Lung microvascular endothelial cell (primary cell): Measurements from ENCODE around the gene MED27. TPM values are rescaled to one million over a fixed set of nuclear protein-coding genes. Genes with fewer than 3 reads are reported as not detected.

ENCODE experiments used
- DNase-seq, 2 donors: peaks; one replicate each; pipeline versions ENCODE4 v3.0.0 to v3.0.0-alpha.2; 2010; ENCODE audit warnings: low read depth in 2 of 2
- total RNA-seq: library from RNA; depleted of rRNA; stranded (reverse); fragments of >200 nt; gene quantifications from 2 replicates; pipeline ENCODE4 v1.2.1, GENCODE V29; 2014

MED27 gene
- total RNA-seq, 1 donor from 2014 or later, result 10.7 TPM

DNA sequence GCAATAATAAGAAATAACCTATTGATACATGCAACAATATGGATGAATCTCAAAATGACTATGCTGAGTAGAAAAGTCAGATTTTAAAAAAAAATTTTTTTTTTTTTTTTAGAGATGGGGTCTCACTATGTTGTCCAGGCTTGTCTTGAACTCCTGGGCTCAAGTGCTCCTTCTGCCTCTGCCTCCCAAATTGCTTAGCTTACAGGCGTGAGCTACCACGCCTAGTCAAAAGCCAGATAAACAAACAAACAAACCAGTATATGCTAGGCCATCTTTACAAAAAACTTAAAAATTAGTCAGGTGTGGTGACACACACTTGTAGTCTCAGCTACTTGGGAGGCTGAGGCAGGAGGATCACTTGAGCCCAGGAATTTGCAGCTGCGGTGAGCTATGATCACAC, 79.0 kb downstream of the MED27 start:
- DNase-seq, result no peak

DNA sequence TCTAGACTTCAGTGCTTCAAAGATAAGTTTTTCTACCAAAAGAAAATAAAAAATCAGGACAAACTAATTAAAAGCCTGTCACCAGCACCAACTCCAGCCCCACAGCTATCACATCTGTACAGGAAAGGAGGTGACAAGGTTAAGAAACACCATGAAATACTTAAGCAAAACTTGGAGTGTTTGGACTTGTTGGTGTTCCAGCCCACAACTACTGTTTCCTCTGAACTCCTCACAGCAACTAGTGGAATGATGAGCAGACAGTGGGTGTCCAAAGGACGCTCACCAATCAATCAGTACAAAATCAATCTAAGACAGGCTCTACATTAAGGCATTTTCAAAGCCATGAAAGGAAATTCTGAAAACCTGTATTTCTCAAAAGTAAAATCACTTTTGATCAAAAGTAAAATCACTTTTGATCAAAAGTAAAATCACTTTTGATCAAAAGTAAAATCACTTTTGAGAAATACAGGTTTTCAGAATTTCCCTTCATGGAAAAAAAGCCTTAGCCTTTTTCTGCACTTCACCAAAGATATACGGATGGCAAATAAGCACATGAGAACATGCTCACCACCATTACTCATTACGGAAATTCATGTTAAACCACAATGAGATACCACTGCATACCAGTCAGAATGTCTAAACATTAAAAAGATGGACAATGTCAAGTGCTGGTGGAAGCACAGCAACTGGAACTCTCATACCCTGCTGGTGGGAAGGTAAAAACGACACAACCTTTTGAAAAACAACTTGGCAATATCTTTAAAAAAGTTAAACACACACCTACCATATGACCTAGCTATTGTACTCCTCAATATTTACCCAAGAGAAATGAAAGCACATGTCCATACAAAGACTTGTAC, 79.7 kb downstream of the MED27 start:
- peak in 1 of 2 donors; percentile 81 for DNase-seq

DNA sequence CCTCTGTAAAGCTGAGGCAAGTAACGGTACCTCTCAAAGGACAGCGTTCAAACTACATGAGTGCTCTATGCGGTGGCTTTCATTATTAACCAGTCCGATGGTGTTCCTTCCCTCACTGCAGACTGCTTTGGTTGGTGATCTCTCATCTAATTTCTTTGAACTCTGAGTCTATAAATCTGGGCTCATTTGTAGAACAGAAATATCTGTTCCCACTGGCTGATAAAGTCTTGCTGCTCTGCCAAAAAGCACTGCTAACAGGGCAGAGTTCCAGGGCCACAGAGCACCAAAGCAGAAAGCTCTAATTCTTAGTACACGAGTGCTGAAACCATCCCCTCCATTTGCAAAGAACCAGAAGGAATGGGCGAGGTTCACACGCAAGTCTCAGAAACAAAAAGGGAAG, 81.9 kb downstream of the MED27 start:
- DNase-seq, result no peak

DNA sequence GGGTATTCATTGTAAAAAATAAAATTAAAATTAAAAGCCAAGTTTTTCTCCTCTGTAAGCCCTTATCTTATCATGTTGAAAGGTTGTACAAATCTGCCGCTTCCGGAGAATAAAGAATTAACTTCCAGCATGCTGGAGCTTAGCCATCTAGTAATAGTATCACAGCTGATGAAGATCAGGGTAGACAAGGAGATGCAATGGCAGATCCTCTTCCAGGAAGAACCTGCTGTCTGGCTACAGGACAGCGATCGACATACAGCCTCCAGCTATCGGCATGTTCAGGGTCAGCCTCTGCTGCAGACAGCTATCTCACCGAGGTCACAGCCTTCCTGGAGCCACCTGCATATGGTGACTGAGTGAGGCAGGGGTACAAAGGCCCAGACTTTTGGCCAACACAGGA, 82.6 kb downstream of the MED27 start:
- DNase-seq, result no peak

DNA sequence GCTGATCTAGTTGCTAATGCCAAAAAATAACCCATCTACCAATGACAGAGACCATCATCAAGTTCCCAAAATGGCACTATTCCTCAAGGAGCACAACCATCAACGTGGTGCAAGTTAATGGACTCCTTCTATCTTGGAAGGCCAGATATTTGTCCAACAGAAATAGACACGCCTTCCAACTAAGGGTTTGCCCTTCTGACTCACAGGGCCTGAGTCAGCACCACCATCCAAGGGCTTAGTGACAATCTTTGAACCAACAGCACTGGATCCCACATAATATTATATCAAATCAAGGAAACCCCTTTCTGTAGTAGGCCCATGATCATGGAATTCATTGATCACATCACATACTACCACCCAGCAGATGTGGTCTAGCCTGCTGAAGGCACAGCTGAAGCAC, 84.3 kb downstream of the MED27 start:
- DNase-seq, result no peak

DNA sequence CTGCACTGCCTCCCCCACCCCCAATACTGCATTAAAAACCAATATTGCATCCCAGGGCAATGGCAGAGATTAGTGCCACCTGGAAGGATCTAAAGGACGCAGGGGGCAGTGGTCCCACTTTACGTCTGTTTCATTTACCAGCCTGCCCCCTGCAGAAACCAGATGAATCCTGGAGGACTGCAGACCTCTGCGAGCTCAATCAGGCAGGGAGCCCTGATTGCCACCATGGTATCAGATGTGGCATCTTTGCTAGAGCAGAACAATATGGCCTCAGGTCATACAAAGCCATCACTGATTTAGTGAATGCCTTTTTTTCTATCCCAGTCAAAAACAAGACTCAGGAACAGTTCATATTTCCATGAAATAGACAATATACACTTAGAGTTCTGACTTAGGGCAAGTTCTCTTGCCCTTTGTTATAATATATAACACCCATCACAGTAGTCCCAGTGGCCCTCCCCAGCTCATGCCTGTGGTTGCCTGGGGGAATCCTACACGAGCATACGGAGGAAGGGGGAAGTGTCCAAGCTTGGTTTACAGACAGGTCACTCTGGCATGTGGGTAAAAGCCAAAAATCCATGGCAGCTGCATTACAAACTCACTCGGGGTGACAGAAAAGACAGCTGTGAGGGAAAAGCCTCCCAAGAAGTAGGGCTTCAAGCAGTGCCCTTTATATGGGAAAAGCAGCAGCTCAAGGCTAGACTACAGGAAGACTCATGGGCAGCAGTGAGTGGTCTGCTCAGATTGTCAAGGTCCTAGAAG, 85.1 kb downstream of the MED27 start:
- no peak for DNase-seq

DNA sequence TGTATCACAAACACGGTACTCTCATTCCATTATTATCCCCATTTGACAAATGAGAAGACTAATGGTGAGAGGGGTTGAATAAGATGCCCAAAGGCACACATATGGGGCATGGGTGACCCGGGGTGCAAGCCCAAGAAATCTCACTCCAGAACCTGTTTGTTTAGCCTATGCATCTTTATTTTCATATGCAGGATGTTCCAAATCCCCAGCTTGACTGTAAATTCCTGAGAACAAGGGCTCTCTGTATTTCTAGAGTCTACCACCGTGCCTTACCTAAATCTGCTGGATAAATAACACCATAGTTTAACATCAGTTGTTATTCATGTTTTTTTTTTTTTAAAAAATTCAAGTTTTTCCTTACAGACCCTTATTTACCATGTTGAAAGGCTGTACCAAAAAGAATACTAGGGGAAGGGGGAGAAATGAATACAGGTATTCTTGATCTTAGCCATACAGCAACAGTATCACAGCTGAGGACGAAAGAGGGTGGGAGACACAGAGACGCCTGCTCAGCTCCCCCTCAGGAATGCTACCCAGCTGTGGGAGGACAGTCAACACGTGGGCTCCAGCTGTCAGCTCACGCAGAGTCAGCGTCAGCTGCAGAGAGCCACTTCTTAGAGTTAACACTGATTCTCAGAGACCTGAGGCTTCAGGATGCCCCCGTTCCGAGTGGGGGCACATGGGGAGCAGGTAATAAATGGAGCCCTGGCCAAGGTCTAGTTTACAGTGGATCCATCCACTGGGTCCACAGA, 86.6 kb downstream of the MED27 start:
- DNase-seq, result no peak

DNA sequence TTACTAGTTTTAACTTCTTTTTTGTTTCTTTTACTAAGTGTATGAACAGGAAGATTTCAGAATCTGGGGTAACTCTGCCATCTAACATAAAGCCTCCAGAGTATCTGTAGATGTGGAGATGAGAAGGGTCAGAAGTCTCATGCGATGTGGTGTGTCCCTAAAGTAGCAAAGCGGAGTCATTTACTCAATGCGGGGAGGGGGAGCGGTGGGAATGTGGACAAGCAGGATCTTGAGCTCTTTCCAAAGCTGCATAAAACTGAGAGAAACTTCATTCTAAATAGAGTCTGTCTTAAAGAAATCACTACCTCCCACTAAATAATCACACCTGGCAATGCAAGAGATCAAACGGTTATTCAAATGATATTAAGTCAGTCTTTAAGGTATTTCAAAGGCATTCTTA, 92.4 kb downstream of the MED27 start:
- no peak for DNase-seq

DNA sequence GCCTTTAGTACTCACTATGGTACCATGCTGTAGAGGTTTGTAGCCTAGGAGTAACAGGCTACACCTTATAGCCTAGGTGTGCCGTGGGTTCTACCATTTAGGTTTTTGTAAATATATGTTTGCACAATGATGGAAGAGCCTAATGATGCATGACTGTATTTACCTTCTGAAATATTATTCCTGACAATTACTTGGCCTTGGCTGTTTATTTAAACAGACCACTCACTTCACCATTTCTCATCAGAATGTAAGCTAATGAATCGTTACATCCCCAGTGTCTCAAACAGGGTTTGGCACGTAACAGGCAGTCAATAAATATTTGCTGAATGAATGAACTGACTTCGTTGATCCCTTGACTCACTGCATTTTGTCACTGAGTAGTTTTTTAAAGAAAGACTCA, 93.1 kb downstream of the MED27 start:
- no peak for DNase-seq

DNA sequence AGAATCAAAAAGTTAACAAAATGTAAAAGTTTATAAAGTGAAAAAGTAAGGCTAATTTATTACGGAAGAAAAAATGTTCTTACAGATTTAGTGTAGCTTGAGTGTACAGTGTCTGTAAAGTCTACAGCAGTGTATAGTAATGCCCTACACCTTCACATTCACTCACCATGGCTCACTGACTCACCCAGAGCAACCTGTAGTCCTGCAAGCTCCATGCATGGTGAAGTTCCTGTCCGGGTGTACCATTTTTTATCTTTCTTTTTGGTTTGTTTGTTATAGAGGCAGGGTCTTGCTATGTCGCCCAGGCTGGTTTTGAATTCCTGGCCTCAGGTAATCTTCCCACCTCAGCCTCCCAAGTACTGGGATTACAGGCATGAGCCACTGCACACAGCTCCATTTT, 93.6 kb downstream of the MED27 start:
- no peak for DNase-seq

DNA sequence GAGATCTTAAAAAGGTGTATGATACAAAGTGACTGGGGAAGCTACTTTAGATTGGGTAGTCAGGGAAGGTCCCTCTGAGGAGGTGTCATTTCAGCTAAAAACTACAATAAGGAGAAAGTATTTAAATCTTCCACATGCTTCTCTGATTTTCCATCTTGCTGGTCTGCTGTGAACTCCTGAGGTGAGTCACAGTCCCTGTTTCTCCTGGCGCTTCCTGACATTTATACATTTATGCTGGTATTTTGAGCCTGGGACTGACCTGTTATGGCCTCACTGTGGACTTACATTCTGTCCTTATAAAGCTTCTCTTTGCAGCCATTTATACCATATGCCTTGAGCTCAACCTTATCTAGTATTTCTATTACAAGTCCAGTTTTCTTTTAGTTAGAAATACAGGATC, 95.1 kb downstream of the MED27 start:
- DNase-seq, result peak in 1 of 2 donors; percentile 61

DNA sequence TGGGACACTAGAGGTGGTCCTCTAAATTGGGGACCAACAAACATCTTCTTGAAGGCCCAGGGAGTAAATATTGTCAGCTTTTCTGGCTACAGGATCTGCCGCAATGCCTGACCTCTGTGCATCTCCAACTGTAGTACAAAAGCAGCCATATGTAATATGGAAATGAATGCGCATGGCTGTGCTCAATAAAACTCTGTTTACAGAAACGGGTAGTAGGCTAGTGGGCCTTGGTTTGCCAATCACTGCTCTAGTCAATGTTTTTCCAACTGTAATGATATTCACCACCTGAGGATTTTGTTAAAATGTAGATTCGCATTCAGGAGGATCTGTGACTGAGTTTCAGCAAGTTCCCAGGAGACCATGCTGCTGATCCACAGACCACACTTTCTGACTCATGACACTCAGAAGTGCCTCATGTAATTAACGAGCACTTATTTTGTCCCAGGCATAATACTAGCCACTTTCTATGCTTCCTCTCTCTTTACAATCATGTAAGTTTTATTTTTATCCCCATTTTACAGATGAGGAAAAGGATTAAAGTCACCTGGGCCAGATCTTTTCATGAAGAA, 96.9 kb downstream of the MED27 start:
- peak in 1 of 2 donors; percentile 34 for DNase-seq

DNA sequence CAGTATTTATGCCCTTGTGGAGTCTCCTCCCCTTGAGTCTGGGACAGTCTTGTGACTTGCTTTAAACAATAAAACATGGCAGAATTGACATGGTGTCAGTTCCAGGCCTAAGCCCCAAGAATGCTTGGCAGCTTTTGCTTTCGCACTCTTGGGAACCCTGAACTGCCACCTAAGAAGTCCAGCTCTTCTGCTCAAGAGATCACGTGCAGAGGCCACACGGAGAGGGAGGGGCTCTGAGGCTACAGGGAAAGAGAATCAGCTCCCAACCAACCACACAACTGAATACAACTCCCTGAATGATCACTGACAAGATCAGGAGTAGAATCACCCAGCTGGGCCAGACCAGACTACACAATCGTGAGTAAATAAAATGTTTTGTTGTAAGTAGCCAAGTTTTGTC, 97.6 kb downstream of the MED27 start:
- DNase-seq, result no peak

DNA sequence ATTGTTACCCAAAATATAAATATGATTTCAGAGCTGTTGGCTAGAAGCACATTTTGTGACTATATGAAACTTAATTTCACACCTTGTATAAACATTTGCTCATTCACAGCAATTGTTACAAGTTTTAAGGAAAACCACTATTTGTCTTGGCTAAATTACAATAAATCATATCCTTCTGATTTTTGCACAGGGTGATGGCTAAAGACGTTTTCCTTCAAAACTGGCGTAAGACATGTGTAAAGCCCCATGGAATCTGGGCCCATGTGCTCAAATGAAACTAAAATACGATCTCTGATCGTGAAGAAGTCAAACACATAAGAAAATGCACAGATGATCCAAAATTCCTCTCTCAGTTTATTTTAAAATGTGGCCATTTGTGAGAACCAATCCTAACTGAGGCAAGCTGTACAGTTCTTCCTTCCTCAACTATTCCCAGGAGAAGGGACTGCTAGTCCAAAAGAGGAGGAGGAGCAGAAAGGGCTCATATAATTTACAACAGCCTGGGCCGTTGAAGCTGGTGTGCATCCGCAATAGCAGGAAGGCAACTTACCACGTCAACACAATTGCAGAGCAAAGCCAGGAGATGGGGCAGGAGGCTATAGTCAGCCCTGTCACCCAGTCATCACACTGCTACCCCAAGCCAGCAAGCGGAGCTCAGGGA, 98.4 kb downstream of the MED27 start:
- peak; percentile 63 to 71 for DNase-seq

DNA sequence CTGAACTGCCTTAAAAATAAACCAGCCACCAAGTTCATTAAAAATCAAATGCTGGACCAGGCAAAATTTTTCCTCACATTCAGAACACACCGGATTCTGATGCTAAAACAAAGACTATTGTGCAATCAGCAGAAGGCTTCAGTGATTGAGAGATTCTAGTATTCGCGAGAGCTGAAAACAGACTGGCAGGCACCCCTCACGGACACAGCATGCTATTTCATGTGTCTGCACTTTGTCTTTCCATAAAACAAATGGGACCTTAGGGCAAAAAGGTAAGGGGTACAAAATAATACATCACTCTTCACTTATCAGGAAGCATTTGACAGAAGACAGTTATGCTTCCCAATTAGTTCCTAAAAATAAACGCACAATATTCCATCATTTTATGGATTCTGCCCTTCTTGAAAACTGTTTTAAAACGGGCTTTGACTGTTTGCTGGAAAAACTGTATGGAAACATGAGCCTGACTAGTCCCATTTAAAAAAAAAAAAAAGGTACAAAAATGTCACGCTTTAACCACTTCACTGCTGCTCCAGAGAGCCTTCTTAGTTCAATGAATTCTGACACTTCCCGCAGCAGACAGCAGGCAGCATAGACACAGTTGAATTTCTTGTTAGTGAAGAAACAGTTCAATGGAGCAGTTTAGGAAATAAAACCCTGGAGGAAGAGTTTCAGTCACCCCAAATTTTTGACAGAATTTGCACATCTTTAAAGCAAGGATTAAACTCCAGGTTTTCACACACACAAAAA, 99.2 kb downstream of the MED27 start:
- DNase-seq, result no peak

DNA sequence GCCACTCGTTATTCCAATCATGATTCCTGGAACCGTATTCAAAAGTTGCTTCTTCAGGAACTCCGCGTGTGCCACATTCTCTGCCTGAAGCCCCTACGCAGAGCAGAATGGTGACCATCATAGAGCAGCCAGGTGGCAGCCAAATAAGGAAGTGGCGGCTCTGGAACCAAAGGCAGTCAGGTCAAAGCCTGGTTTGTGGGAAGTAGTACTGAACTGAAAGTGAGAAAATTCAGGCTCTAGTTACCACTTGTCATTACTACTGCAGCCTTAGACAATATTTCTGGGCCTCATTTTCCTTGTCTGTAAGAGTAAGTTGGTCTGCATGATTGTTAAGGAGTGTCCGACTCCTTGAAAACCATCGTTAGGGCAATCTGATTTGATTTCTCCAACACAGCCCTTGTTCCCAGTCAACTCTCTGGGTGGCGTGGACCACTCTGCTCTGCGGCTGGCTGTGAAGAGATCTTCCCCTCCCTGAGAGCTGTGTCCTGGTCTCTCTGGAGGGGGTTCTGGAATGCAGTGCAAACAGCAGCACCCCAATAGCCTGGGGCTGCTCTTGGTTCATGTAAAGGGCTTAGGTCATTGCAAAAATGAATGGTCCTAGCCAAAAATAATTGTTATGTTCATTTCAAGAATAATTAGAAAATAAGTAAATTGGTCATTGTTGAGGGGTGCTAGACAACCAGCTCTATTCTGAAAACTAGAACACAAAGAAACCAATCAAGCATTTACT, 102.4 kb downstream of the MED27 start:
- no peak for DNase-seq

DNA sequence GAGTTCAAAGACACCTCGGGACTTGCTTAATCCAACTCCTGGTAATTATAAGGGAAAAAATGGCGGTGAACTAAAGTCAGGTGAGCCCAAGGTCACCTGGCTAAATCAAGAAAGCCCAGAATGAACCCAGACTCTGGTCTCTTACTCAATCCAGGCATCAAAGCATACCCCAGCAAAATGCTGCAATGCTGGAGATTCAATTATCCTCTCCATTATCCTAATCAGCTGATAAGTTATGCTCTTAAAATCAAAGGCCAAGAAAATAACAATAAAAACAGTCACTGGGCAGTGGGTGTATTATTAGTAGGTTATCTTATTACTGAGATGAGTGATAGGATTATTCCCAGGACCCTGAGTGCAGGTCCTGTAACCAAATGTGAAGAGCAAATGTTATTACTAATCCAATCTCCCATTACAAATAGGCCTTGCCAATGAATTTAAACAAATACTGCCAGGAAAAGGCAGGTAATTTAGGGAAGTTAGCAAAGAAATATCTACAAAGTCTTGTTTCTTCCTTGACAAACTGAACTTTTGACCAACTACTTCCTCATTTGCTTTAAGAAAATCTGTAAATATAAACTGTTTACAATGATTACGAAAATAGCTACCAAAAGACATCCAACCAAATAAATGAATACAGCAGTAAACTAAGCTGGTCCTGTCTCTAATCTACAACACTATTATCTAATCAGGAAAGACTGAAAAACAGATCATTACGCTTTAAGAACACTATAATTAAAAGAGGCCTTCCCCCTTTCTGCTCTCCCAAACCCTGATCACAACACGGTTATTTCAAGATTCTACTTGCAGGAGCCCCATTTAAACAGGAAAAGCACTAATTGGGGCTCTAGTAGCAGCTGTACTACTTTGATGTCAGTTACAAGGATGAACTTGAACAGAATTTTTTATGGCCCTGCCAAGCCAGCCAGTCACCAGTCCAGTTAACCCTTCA, 103.2 kb downstream of the MED27 start:
- DNase-seq, result no peak

DNA sequence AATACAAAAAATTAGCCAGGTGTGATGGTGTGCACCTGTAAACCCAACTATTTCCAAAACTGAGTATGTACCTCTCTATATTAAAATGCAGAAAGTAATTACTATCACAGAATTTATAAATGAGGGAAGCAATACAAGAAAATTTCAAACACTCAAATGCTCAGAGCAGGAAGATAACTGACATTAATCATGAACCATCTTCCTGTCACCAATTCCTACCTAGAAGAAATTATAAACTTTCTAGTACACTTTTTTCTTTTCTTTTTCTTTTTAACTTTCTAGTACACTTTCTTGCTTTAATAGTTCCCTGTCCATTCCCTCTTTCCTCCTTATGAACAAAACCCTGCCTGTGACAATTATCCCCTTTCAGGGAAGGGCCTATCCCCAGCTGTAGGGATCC, 106.8 kb downstream of the MED27 start:
- no peak for DNase-seq
